ENCODE results near the gene PRR4.

GRCh38 chr12:10861366-10861765 is 12.1 kb upstream of the PRR4 start:
- TF ChIP-seq, protein P1, sequence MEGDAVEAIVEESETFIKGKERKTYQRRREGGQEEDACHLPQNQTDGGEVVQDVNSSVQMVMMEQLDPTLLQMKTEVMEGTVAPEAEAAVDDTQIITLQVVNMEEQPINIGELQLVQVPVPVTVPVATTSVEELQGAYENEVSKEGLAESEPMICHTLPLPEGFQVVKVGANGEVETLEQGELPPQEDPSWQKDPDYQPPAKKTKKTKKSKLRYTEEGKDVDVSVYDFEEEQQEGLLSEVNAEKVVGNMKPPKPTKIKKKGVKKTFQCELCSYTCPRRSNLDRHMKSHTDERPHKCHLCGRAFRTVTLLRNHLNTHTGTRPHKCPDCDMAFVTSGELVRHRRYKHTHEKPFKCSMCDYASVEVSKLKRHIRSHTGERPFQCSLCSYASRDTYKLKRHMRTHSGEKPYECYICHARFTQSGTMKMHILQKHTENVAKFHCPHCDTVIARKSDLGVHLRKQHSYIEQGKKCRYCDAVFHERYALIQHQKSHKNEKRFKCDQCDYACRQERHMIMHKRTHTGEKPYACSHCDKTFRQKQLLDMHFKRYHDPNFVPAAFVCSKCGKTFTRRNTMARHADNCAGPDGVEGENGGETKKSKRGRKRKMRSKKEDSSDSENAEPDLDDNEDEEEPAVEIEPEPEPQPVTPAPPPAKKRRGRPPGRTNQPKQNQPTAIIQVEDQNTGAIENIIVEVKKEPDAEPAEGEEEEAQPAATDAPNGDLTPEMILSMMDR (IDR thresholded peaks at IDR 0.05): no peak
- no peak for TF ChIP-seq POLR2A (IDR thresholded peaks at IDR 0.05)
